IMR-90 (cell line): ENCODE measurements around the gene SLC25A19. TPM values are rescaled to one million over a fixed set of nuclear protein-coding genes. Genes with fewer than 3 reads are reported as not detected.

ENCODE experiments used
- ATAC-seq: fragments of 200-7000 bp; cut with Tn5 transposase; 2 replicates; pipeline ENCODE4 v1.9.1; 2020; ENCODE audit warnings: low read depth, mild to moderate bottlenecking, moderate library complexity
- BruUV-seq: library from RNA; stranded (reverse); fragments of 400-500 nt; replicated peaks from 2 replicates; lab custom pipeline; 2021; lab: Mats Ljungman, UMichigan
- CTCF ChIA-PET: fragments of 300-600 bp; formaldehyde crosslinking; extraction: SDS; loops from one replicate; lab custom pipeline; 2021; ENCODE audit warnings: antibody characterized with exemption; lab: Yijun Ruan, JAX
- POLR2A ChIA-PET: fragments of 300-600 bp; sonication (Branson Sonifier 250); formaldehyde crosslinking; loops from one replicate; lab custom pipeline; 2022; ENCODE audit warnings: antibody characterized with exemption; ENCODE audit not compliant: unreplicated experiment; lab: Charles Lee
- DNase-seq: peaks from one replicate; pipeline ENCODE4 v3.0.0; 2013
- H2AFZ ChIP-seq: replicated peaks from 2 replicates; pipeline ENCODE3; 2013; ENCODE audit warnings: low read length, mild to moderate bottlenecking; ENCODE audit not compliant: poor library complexity
- H2AK5ac ChIP-seq: 2 replicates; pipeline ENCODE4 v1.6.1; 2013; ENCODE audit warnings: low read depth, low read length, inconsistent platforms
- H2AK9ac ChIP-seq: replicated peaks from 2 replicates; pipeline ENCODE3; 2013; ENCODE audit warnings: mild to moderate bottlenecking, low read depth, low read length, moderate library complexity; ENCODE audit not compliant: poor library complexity
- H2BK120ac ChIP-seq: 2 replicates; pipeline ENCODE4 v1.6.1; 2013; ENCODE audit warnings: low read depth, low read length, inconsistent platforms
- H2BK15ac ChIP-seq: 3 replicates; pipeline ENCODE4 v1.6.1; 2013; ENCODE audit warnings: low read depth, low read length, inconsistent platforms
- H2BK20ac ChIP-seq: 2 replicates; pipeline ENCODE4 v1.6.1; 2013; ENCODE audit warnings: low read depth, mild to moderate bottlenecking, inconsistent platforms, low read length, moderate library complexity
- H2BK5ac ChIP-seq: 2 replicates; pipeline ENCODE4 v1.6.1; 2013; ENCODE audit warnings: mild to moderate bottlenecking, low read depth, low read length, inconsistent platforms; ENCODE audit not compliant: poor library complexity, severe bottlenecking
- H3K14ac ChIP-seq: replicated peaks from 2 replicates; pipeline ENCODE4 v1.6.1; 2013; ENCODE audit warnings: low read depth, low read length, inconsistent platforms
- H3K18ac ChIP-seq: 2 replicates; pipeline ENCODE4 v1.6.1; 2013; ENCODE audit warnings: low read depth, low read length, control low read depth
- H3K23ac ChIP-seq: 2 replicates; pipeline ENCODE4 v1.6.1; 2013; ENCODE audit warnings: low read depth, low read length, inconsistent platforms
- H3K27ac ChIP-seq: 2 replicates; pipeline ENCODE4 v1.5.1; 2013; ENCODE audit warnings: mild to moderate bottlenecking, control low read depth, low read length; ENCODE audit not compliant: insufficient read depth
- H3K27me3 ChIP-seq: 2 replicates; pipeline ENCODE4 v1.6.1; 2013; ENCODE audit warnings: low read length; ENCODE audit not compliant: control insufficient read depth, insufficient read depth
- H3K36me3 ChIP-seq: 2 replicates; pipeline ENCODE4 v1.6.1; 2013; ENCODE audit warnings: low read length, mixed read lengths; ENCODE audit not compliant: control insufficient read depth, insufficient read depth
- H3K4ac ChIP-seq: 2 replicates; pipeline ENCODE4 v1.6.1; 2013; ENCODE audit warnings: low read depth, low read length, inconsistent platforms
- H3K4me1 ChIP-seq: 2 replicates; pipeline ENCODE4 v1.6.1; 2013; ENCODE audit warnings: low read length, mixed read lengths; ENCODE audit not compliant: control insufficient read depth, insufficient read depth
- H3K4me2 ChIP-seq: 2 replicates; pipeline ENCODE4 v1.6.1; 2013; ENCODE audit warnings: low read depth, mild to moderate bottlenecking, control low read depth, low read length, moderate library complexity
- H3K4me3 ChIP-seq: 2 replicates; pipeline ENCODE4 v1.5.1; 2013; ENCODE audit warnings: low read depth, mild to moderate bottlenecking, control low read depth, low read length, moderate library complexity; ENCODE audit not compliant: insufficient read depth
- H3K56ac ChIP-seq: 2 replicates; pipeline ENCODE4 v1.6.1; 2013; ENCODE audit warnings: low read length, inconsistent platforms; ENCODE audit not compliant: insufficient read depth; ENCODE audit errors: extremely low read depth
- H3K79me1 ChIP-seq, 2 experiments: 2 replicates each; pipeline ENCODE4 v1.6.1; 2013; ENCODE audit warnings: low read length in 2 of 2, inconsistent platforms in 1 of 2, low read depth in 1 of 2
- H3K9ac ChIP-seq: 2 replicates; pipeline ENCODE4 v1.6.1; 2013; ENCODE audit warnings: low read depth, low read length, control low read depth
- H3K9me1 ChIP-seq: 2 replicates; pipeline ENCODE4 v1.6.1; 2013; ENCODE audit warnings: low read length, inconsistent platforms; ENCODE audit not compliant: insufficient read depth
- H3K9me3 ChIP-seq: 2 replicates; pipeline ENCODE4 v1.6.1; 2013; ENCODE audit warnings: low read length; ENCODE audit not compliant: control insufficient read depth, insufficient read depth
- H4K20me1 ChIP-seq: 2 replicates; pipeline ENCODE4 v1.6.1; 2013; ENCODE audit warnings: low read length, inconsistent platforms; ENCODE audit not compliant: insufficient read depth
- H4K5ac ChIP-seq: 2 replicates; pipeline ENCODE4 v1.6.1; 2013; ENCODE audit warnings: mild to moderate bottlenecking, low read depth, low read length, control low read depth
- H4K8ac ChIP-seq, 2 experiments: 2 replicates each; pipeline ENCODE4 v1.6.1; 2013; ENCODE audit warnings: low read depth in 2 of 2, low read length in 2 of 2, control low read depth in 1 of 2, inconsistent platforms in 1 of 2
- H4K91ac ChIP-seq: 2 replicates; pipeline ENCODE4 v1.6.1; 2013; ENCODE audit warnings: low read depth, low read length, inconsistent platforms; ENCODE audit not compliant: insufficient read depth
- BHLHE40 ChIP-seq: fragments of 150-350 bp; IDR thresholded peaks from 2 replicates; pipeline ENCODE4 v1.6.1; 2016; ENCODE audit warnings: mild to moderate bottlenecking, low read depth, low read length
- CEBPB ChIP-seq: IDR thresholded peaks from 2 replicates; pipeline ENCODE4 v1.6.1; 2012; ENCODE audit warnings: low read depth, low read length, improper control_type of control experiment
- CHD1 ChIP-seq: IDR thresholded peaks from 2 replicates; pipeline ENCODE4 v1.6.1; 2012; ENCODE audit warnings: low read depth, low read length, improper control_type of control experiment
- CTCF ChIP-seq: conservative IDR thresholded peaks from 2 replicates; pipeline ENCODE4 v1.5.1; 2012; ENCODE audit warnings: mild to moderate bottlenecking, low read depth, low read length, improper control_type of control experiment
- ELK1 ChIP-seq: fragments of 150-350 bp; IDR thresholded peaks from 2 replicates; pipeline ENCODE4 v1.6.1; 2016; ENCODE audit warnings: low read depth, mild to moderate bottlenecking, low read length, moderate library complexity, borderline replicate concordance
- FOS ChIP-seq: fragments of 150-350 bp; IDR thresholded peaks from 2 replicates; pipeline ENCODE4 v1.6.1; 2016; ENCODE audit warnings: low read depth, low read length
- MAFK ChIP-seq: IDR thresholded peaks from 2 replicates; pipeline ENCODE4 v1.6.1; 2012; ENCODE audit warnings: low read depth, low read length, improper control_type of control experiment
- MAZ ChIP-seq: IDR thresholded peaks from 2 replicates; pipeline ENCODE4 v1.6.1; 2012; ENCODE audit warnings: low read depth, mild to moderate bottlenecking, low read length, improper control_type of control experiment, moderate library complexity, borderline replicate concordance
- MXI1 ChIP-seq: IDR thresholded peaks from 2 replicates; pipeline ENCODE4 v1.6.1; 2012; ENCODE audit warnings: low read depth, mild to moderate bottlenecking, low read length, moderate library complexity, borderline replicate concordance
- NFE2L2 ChIP-seq: fragments of 150-350 bp; IDR thresholded peaks from 2 replicates; pipeline ENCODE4 v1.6.1; 2016; ENCODE audit warnings: low read depth, mild to moderate bottlenecking, low read length
- POLR2A ChIP-seq: IDR thresholded peaks from 2 replicates; pipeline ENCODE4 v1.6.1; 2012; ENCODE audit warnings: mild to moderate bottlenecking, low read depth, low read length
- RAD21 ChIP-seq: IDR thresholded peaks from 2 replicates; pipeline ENCODE4 v1.6.1; 2012; ENCODE audit warnings: low read length, improper control_type of control experiment
- RCOR1 ChIP-seq: IDR thresholded peaks from 2 replicates; pipeline ENCODE4 v1.6.1; 2012; ENCODE audit warnings: mild to moderate bottlenecking, low read length, improper control_type of control experiment; ENCODE audit not compliant: insufficient replicate concordance
- RFX5 ChIP-seq: IDR thresholded peaks from 2 replicates; pipeline ENCODE4 v1.8.0; 2012; ENCODE audit warnings: low read depth, mild to moderate bottlenecking, low read length, moderate library complexity
- SMC3 ChIP-seq: fragments of 150-350 bp; IDR thresholded peaks from 2 replicates; pipeline ENCODE4 v1.6.1; 2016; ENCODE audit warnings: low read depth, mild to moderate bottlenecking, antibody characterized with exemption, low read length, moderate library complexity
- WGBS, 2 experiments: methylation state at CpG; one replicate each; pipeline versions ENCODE4 v1.1.5 to v1.1.7; 2013; ENCODE audit warnings: missing lambda C conversion rate in 2 of 2; ENCODE audit not compliant: insufficient read length in 1 of 2; ENCODE audit errors: extremely low coverage in 2 of 2; 5-methylcytosine and 5-hydroxymethylcytosine counted together
- dilution Hi-C: fragments of 300-500 bp; cut with HindIII; formaldehyde crosslinking; loops from one replicate; pipeline ENCODE4 v1.14.3; 2018; ENCODE audit warnings: low sequenced_read_pairs; ENCODE audit not compliant: unreplicated experiment
- in situ Hi-C: fragments of 300-500 bp; cut with MboI; formaldehyde crosslinking; loops from 3 replicates; pipeline ENCODE4 v1.14.3; 2019; ENCODE audit warnings: low sequenced_read_pairs, inconsistent platforms, mixed read lengths
- intact Hi-C: fragments of 100-400 bp; cut with micrococcal nuclease; formaldehyde crosslinking; loops from 2 replicates; pipeline ENCODE4 v1.10.0; 2022
- polyA plus RNA-seq, 3 experiments: library from polyadenylated mRNA; depleted of rRNA; stranded (reverse); fragments of >200 nt; gene quantifications; 2 replicates each; pipeline ENCODE4 v1.2.3, GENCODE V29; 2012; ENCODE audit warnings: low replicate concordance in 1 of 3
- total RNA-seq: library from RNA; depleted of rRNA; stranded (reverse); fragments of >200 nt; gene quantifications from 2 replicates; pipeline ENCODE4 v1.2.3, GENCODE V29; 2012
- TF ChIP-seq, protein P1 (sequence below): fragments of 150-350 bp; IDR thresholded peaks from 2 replicates; pipeline ENCODE4 v1.6.1; 2017; ENCODE audit warnings: mild to moderate bottlenecking, antibody characterized with exemption, low read length, low read depth

Gene SLC25A19
- total and polyA plus RNA-seq, 2 of the 4 experiments (the other 2 are of a cell fraction), result 9.1 to 9.2 TPM

DNA sequence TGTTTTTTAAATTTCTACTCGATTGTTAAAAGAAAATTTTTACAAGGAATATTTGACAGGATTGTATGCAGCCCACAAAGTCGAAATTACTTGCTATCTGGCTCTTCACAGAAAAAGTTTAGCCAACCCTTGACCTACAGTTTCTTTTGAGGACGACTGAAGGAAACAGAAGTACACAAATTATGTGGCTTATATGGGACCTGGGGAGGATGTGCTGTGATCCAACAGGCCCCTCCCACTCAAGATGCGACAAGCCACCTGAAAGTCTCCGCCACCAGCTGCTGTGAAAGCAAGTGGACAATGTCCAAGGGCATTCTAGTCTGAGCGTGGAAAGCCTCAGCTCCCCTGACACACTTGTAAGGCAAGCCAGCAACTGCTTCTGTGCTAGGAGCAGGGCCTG is 42.4 kb upstream of the SLC25A19 start:
- H3K9me3 ChIP-seq, result no peaks in the 10 kb centered on the region
- dilution Hi-C loops (no loop called here), in situ Hi-C loops (no loop called here), intact Hi-C loops (no loop called here)
- peaks cover 30 to 73% of the 10 kb centered on the region in 2 experiments for H3K79me1 ChIP-seq
- H3K23ac ChIP-seq, result no peak overlapping the region
- no peak for TF ChIP-seq CTCF
- TF ChIP-seq, protein P1, sequence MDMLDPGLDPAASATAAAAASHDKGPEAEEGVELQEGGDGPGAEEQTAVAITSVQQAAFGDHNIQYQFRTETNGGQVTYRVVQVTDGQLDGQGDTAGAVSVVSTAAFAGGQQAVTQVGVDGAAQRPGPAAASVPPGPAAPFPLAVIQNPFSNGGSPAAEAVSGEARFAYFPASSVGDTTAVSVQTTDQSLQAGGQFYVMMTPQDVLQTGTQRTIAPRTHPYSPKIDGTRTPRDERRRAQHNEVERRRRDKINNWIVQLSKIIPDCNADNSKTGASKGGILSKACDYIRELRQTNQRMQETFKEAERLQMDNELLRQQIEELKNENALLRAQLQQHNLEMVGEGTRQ, result no peak
- no peak for TF ChIP-seq RFX5
- TF ChIP-seq BHLHE40, result no peak
- TF ChIP-seq POLR2A, result no peak
- no peak for TF ChIP-seq RAD21
- TF ChIP-seq NFE2L2, result no peak
- TF ChIP-seq MAFK, result no peak
- no peak for TF ChIP-seq RCOR1
- TF ChIP-seq MAZ, result no peak
- TF ChIP-seq ELK1, result no peak
- TF ChIP-seq SMC3, result no peak
- TF ChIP-seq MXI1, result no peak
- no peak for TF ChIP-seq FOS
- no peak for TF ChIP-seq CEBPB
- no peak for TF ChIP-seq CHD1
- H4K91ac ChIP-seq, result no peak overlapping the region
- no peak for DNase-seq
- no peak overlapping the region for H3K4me3 ChIP-seq
- H2AK9ac ChIP-seq, result no peak overlapping the region
- H3K14ac ChIP-seq, result no peak overlapping the region
- H3K9ac ChIP-seq, result no peak overlapping the region
- no peak overlapping the region for H3K4me2 ChIP-seq
- no peak overlapping the region for H4K5ac ChIP-seq
- no peak for ATAC-seq
- no peak overlapping the region for H2BK20ac ChIP-seq
- no peak overlapping the region for H2BK5ac ChIP-seq
- H3K27ac ChIP-seq, result no peak overlapping the region
- no peak overlapping the region for H2BK15ac ChIP-seq
- H3K9me1 ChIP-seq, result peaks cover 11% of the 10 kb centered on the region
- H4K20me1 ChIP-seq, result peaks cover 29% of the 10 kb centered on the region
- H3K36me3 ChIP-seq, result peaks cover 7% of the 10 kb centered on the region; the same call in 1 of the 2 replicates
- ChIA-PET CTCF (no interaction called here), POLR2A (no interaction called here)
- no peak overlapping the region for H2BK120ac ChIP-seq
- no peak overlapping the region for H3K56ac ChIP-seq
- H2AK5ac ChIP-seq, result no peak overlapping the region
- no peak overlapping the region for H4K8ac ChIP-seq
- no peak overlapping the region for H3K18ac ChIP-seq
- no peak overlapping the region for H3K4ac ChIP-seq
- no TSS peak for BruUV-seq
- WGBS, 2 experiments, result 100% methylated on average over 1 of the region's 6 CpGs; no CpG with 5 or more reads in 1 of the 2 experiments
- no peaks in the 10 kb centered on the region for H3K4me1 ChIP-seq
- no peaks in the 10 kb centered on the region for H3K27me3 ChIP-seq
- no peak overlapping the region for H2AFZ ChIP-seq
